NK-92 (cell line): ENCODE data around the gene EPHA2.

Experiments used
- DNase-seq: peaks from one replicate; lab custom pipeline; 2025; ENCODE audit not compliant: unreplicated experiment; lab: John Stamatoyannopoulos, UW

The EPHA2 gene

GRCh38 chr1:16076031-16076864 is 79.6 kb downstream of the EPHA2 start:
- DNase-seq: no peak

- no peak for DNase-seq
Observed at GRCh38 chr1:16075337-16076030, 80.4 kb downstream of the EPHA2 start.
